Measurements from ENCODE around the gene CDKL1. TPM values are rescaled to one million over a fixed set of nuclear protein-coding genes. Genes with fewer than 3 reads are reported as not detected.

The CDKL1 gene
- total and polyA plus RNA-seq, 2 experiments from 2014 or later: 2.9 to 5.0 TPM

GRCh38 chr14:50303744-50304471, 92.8 kb downstream of the CDKL1 start:
- H3K9me3 ChIP-seq (ENCODE audit: low read depth): no peaks in the 10 kb centered on the region
- H3K27me3 ChIP-seq (replicated peaks; ENCODE audit: insufficient read depth): no peaks in the 10 kb centered on the region
- H4K20me1 ChIP-seq (ENCODE audit: insufficient read depth): no peaks in the 10 kb centered on the region
- no peak for TF ChIP-seq EZH2 (IDR thresholded peaks at IDR 0.05; ENCODE audit: insufficient read depth, poor library complexity, severe bottlenecking)
- TF ChIP-seq EZH2phosphoT487 (IDR thresholded peaks at IDR 0.05; ENCODE audit: insufficient read depth, low read depth): no peak
- H3K79me2 ChIP-seq (ENCODE audit: insufficient read depth): no peaks in the 10 kb centered on the region
- H3K9ac ChIP-seq: no peak overlapping the region
- H2AFZ ChIP-seq: no peak overlapping the region
- H3K4me3 ChIP-seq: no peak overlapping the region
- H3K36me3 ChIP-seq (ENCODE audit: low read depth): no peaks in the 10 kb centered on the region
- H3K4me2 ChIP-seq (ENCODE audit: unreplicated experiment): no peak overlapping the region
- DNase-seq: peak; percentile 66
- H3K27ac ChIP-seq: no peak overlapping the region
- in situ Hi-C loops (cut with MboI): no loop called here
- no peaks in the 10 kb centered on the region for H3F3A ChIP-seq (ENCODE audit: insufficient read depth)
- 55 to 61% methylated on average over 6 to 8 of the region's 8 CpGs for WGBS, 2 experiments (ENCODE audit: low coverage in 1 of 2, low lambda C conversion rate in 2 of 2, missing lambda C conversion rate in 2 of 2)
- H3K9me2 ChIP-seq (ENCODE audit: insufficient read depth): no peaks in the 10 kb centered on the region
- no peaks in the 10 kb centered on the region for H3K4me1 ChIP-seq (ENCODE audit: insufficient read depth)

GRCh38 chr14:50301914-50302313, 94.8 kb downstream of the CDKL1 start:
- Histone ChIP-seq H3K9me3 (ENCODE audit: low read depth) (no peaks in the 10 kb centered on the region), H3K27ac (no peak overlapping the region), H2AFZ (no peak overlapping the region), H3F3A (ENCODE audit: insufficient read depth) (no peaks in the 10 kb centered on the region), H3K4me3 (no peak overlapping the region), H3K9me2 (ENCODE audit: insufficient read depth) (no peaks in the 10 kb centered on the region), H3K79me2 (ENCODE audit: insufficient read depth) (no peaks in the 10 kb centered on the region), H3K4me1 (ENCODE audit: insufficient read depth) (no peaks in the 10 kb centered on the region), H4K20me1 (ENCODE audit: insufficient read depth) (no peaks in the 10 kb centered on the region), H3K4me2 (ENCODE audit: unreplicated experiment) (no peak overlapping the region), H3K9ac (no peak overlapping the region), H3K27me3 (replicated peaks; ENCODE audit: insufficient read depth) (no peaks in the 10 kb centered on the region), H3K36me3 (ENCODE audit: low read depth) (no peaks in the 10 kb centered on the region)
- DNase-seq: no peak
- in situ Hi-C loops (cut with MboI): no loop called here
- no peak for TF ChIP-seq EZH2 (IDR thresholded peaks at IDR 0.05; ENCODE audit: insufficient read depth, poor library complexity, severe bottlenecking)
- TF ChIP-seq EZH2phosphoT487 (IDR thresholded peaks at IDR 0.05; ENCODE audit: insufficient read depth, low read depth): no peak

GRCh38 chr14:50299585-50299984, 97.1 kb downstream of the CDKL1 start:
- TF ChIP-seq EZH2 (IDR thresholded peaks at IDR 0.05; ENCODE audit: insufficient read depth, poor library complexity, severe bottlenecking) (no peak), EZH2phosphoT487 (IDR thresholded peaks at IDR 0.05; ENCODE audit: insufficient read depth, low read depth) (no peak)
- no peak overlapping the region for H3K4me2 ChIP-seq (ENCODE audit: unreplicated experiment)
- H3K27ac ChIP-seq: no peak overlapping the region

GRCh38 chr14:50290306-50290705, 106.4 kb downstream of the CDKL1 start:
- H3K9me3 ChIP-seq (ENCODE audit: low read depth): no peaks in the 10 kb centered on the region
- no peak for DNase-seq
- WGBS, 2 experiments (ENCODE audit: low coverage in 1 of 2, low lambda C conversion rate in 2 of 2, missing lambda C conversion rate in 2 of 2): 79% methylated on average over 5 of the region's 5 CpGs
- no peaks in the 10 kb centered on the region for H4K20me1 ChIP-seq (ENCODE audit: insufficient read depth)
- H3K9me2 ChIP-seq (ENCODE audit: insufficient read depth): no peaks in the 10 kb centered on the region
- H3K27ac ChIP-seq: no peak overlapping the region
- H3K9ac ChIP-seq: no peak overlapping the region
- H3F3A ChIP-seq (ENCODE audit: insufficient read depth): no peaks in the 10 kb centered on the region
- no peaks in the 10 kb centered on the region for H3K79me2 ChIP-seq (ENCODE audit: insufficient read depth)
- H3K4me1 ChIP-seq (ENCODE audit: insufficient read depth): no peaks in the 10 kb centered on the region
- no peak overlapping the region for H2AFZ ChIP-seq
- H3K27me3 ChIP-seq (replicated peaks; ENCODE audit: insufficient read depth): no peaks in the 10 kb centered on the region
- no peaks in the 10 kb centered on the region for H3K36me3 ChIP-seq (ENCODE audit: low read depth)
- H3K4me3 ChIP-seq: no peak overlapping the region
- TF ChIP-seq EZH2phosphoT487 (IDR thresholded peaks at IDR 0.05; ENCODE audit: insufficient read depth, low read depth): no peak
- no peak for TF ChIP-seq EZH2 (IDR thresholded peaks at IDR 0.05; ENCODE audit: insufficient read depth, poor library complexity, severe bottlenecking)
- no peak overlapping the region for H3K4me2 ChIP-seq (ENCODE audit: unreplicated experiment)
- in situ Hi-C loops (cut with MboI): no loop called here

More at GRCh38 chr14:50299585-50299984, 97.1 kb downstream of the CDKL1 start:
- H3K4me1 ChIP-seq (ENCODE audit: insufficient read depth): no peaks in the 10 kb centered on the region
- 91 to 94% methylated on average over 2 of the region's 2 CpGs for WGBS, 2 experiments (ENCODE audit: low coverage in 1 of 2, low lambda C conversion rate in 2 of 2, missing lambda C conversion rate in 2 of 2)
- no peaks in the 10 kb centered on the region for H3K79me2 ChIP-seq (ENCODE audit: insufficient read depth)
- no peak overlapping the region for H3K4me3 ChIP-seq
- no peaks in the 10 kb centered on the region for H4K20me1 ChIP-seq (ENCODE audit: insufficient read depth)
- in situ Hi-C loops (cut with MboI): no loop called here
- DNase-seq: no peak
- no peak overlapping the region for H3K9ac ChIP-seq
- H3K36me3 ChIP-seq (ENCODE audit: low read depth): no peaks in the 10 kb centered on the region
- H2AFZ ChIP-seq: no peak overlapping the region
- no peaks in the 10 kb centered on the region for H3F3A ChIP-seq (ENCODE audit: insufficient read depth)
- no peaks in the 10 kb centered on the region for H3K9me3 ChIP-seq (ENCODE audit: low read depth)
- H3K9me2 ChIP-seq (ENCODE audit: insufficient read depth): no peaks in the 10 kb centered on the region
- no peaks in the 10 kb centered on the region for H3K27me3 ChIP-seq (replicated peaks; ENCODE audit: insufficient read depth)

All from GM23248 (cell line).